Activated T-helper 17 cell treated with anti-CD3 and anti-CD28 coated beads, Interleukin-2, amount 50 U/mL, for 72 hours (primary cell): ENCODE results near the gene AAR2. TPM values are rescaled to one million over a fixed set of nuclear protein-coding genes. Genes with fewer than 3 reads are reported as not detected.

Experiments
- ATAC-seq: fragments of 150-1000 bp; cut with Tn5 transposase; replicated peaks from 2 replicates; pipeline ENCODE4 v1.10.0; 2021; ENCODE audit warnings: mild to moderate bottlenecking, moderate library complexity
- H3K27ac Mint-ChIP-seq: one replicate; pipeline ENCODE4 v1.8.0; 2022; ENCODE audit warnings: mixed read lengths
- H3K27me3 Mint-ChIP-seq: one replicate; pipeline ENCODE4 v1.8.0; 2022; ENCODE audit warnings: mixed read lengths
- H3K36me3 Mint-ChIP-seq: one replicate; pipeline ENCODE4 v1.8.0; 2022; ENCODE audit warnings: low read depth, mild to moderate bottlenecking, mixed read lengths
- H3K4me1 Mint-ChIP-seq: one replicate; pipeline ENCODE4 v1.8.0; 2022; ENCODE audit warnings: mixed read lengths
- H3K4me3 Mint-ChIP-seq: one replicate; pipeline ENCODE4 v1.8.0; 2022; ENCODE audit warnings: mild to moderate bottlenecking, mixed read lengths
- H3K9me3 Mint-ChIP-seq: one replicate; pipeline ENCODE4 v1.8.0; 2022; ENCODE audit warnings: mixed read lengths
- total RNA-seq, 2 donors: library from RNA; stranded (reverse); gene quantifications; one replicate each; pipeline ENCODE4 v1.2.3, GENCODE V29; 2022

The AAR2 gene
- total RNA-seq, 2 donors from 2014 or later = 15.3 to 20.6 TPM

DNA sequence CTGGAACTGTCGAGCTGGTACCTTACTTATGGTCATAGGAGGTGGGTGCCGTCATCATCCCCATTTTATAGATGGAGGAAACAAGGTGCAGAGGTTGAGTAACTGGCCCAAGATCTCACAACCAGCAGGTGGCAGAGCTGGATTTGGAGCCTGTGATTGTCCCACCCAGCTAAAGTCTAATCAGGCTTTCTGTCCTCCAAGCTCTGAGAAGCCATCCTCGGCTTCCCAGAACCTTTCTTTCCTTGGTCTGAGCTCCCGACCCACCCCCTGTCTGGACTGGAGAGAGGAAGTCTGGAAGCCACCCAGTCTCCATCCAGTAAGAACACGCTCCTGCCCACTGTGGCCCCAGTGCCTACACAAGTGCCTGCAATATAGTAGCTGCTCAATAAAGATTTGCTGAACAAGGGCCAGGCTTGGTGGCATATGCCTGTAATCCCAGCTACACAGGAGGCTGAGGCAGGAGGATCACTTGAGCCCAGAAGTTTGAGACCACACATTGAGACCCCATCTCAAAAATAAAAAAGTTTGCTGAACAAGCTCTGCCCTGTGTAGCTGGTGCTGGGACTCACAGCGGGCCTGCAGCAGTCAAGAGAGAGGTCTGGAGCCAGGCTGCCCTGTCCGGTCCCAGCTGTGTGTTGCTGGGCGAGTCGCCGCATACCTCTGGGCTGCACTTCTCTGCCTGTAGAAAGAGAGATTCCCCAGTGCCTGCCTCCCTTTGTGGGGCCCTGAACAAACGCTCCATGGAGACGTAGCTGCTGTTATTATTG, 37.3 kb downstream of the AAR2 start:
- Mint-ChIP-seq H3K36me3 (no peaks in the 10 kb centered on the region), H3K27ac (no peak overlapping the region), H3K4me1 (no peaks in the 10 kb centered on the region), H3K27me3 (peaks cover 21% of the 10 kb centered on the region), H3K4me3 (no peak overlapping the region), H3K9me3 (no peaks in the 10 kb centered on the region)
- no peak for ATAC-seq

- no peak for ATAC-seq
- Mint-ChIP-seq H3K36me3 (no peaks in the 10 kb centered on the region), H3K4me1 (no peaks in the 10 kb centered on the region), H3K27me3 (peaks cover 21% of the 10 kb centered on the region), H3K9me3 (no peaks in the 10 kb centered on the region), H3K27ac (no peak overlapping the region), H3K4me3 (no peak overlapping the region)
Observed at GRCh38 chr20:36274181-36274841, 38.0 kb downstream of the AAR2 start.

DNA sequence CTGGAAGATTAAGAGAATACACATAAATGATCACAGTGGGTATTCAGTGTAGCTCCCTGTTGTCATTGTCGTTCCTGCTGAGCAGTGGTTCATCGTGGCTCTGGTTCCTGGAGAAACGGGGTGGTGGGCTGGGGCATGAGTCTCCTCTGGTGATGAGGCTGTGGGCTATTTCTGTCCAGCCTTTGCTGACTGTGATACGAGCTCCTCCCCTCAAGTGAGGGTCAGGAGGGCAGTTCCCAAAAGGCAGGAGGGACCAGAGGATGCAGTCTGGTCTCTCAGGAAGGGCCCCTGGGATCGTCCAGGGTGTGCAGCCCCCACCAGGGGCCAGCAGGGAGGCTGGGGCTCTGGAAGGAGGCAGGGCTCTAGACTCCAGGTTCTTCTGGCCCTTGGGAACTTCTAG, 38.7 kb downstream of the AAR2 start:
- H3K4me1 Mint-ChIP-seq = no peaks in the 10 kb centered on the region
- H3K27ac Mint-ChIP-seq = no peak overlapping the region
- ATAC-seq = no peak
- H3K4me3 Mint-ChIP-seq = no peak overlapping the region
- H3K27me3 Mint-ChIP-seq = peaks cover 21% of the 10 kb centered on the region
- H3K9me3 Mint-ChIP-seq = no peaks in the 10 kb centered on the region
- no peaks in the 10 kb centered on the region for H3K36me3 Mint-ChIP-seq

GRCh38 chr20:36275441-36276189, 39.3 kb downstream of the AAR2 start:
- no peak for ATAC-seq
- peaks cover 25% of the 10 kb centered on the region for H3K27me3 Mint-ChIP-seq
- no peak overlapping the region for H3K4me3 Mint-ChIP-seq
- H3K27ac Mint-ChIP-seq = no peak overlapping the region
- H3K9me3 Mint-ChIP-seq = no peaks in the 10 kb centered on the region
- no peaks in the 10 kb centered on the region for H3K4me1 Mint-ChIP-seq
- H3K36me3 Mint-ChIP-seq = no peaks in the 10 kb centered on the region

DNA sequence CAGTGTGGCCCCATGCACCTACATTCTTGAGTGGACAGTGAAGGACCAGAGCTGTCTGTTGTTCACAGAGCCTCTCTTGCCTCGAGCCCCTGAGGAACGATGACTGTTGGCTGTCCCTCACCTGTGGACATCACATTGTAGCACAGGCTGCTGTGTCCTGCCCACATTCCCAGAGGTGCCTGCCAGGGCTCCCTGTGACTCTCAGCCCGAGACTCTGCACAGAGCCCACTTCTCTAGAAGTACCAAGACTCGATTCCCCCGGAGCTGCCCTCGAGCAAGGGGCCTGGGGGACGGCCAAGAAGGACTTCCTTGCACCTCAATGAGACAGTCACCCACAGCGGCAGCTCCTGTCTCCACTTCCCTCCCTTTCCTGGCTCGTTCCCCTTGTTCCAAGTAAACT, 41.3 kb downstream of the AAR2 start:
- H3K4me1 Mint-ChIP-seq = no peaks in the 10 kb centered on the region
- no peaks in the 10 kb centered on the region for H3K9me3 Mint-ChIP-seq
- H3K36me3 Mint-ChIP-seq = no peaks in the 10 kb centered on the region
- peaks cover 33% of the 10 kb centered on the region for H3K27me3 Mint-ChIP-seq
- H3K4me3 Mint-ChIP-seq = no peak overlapping the region
- H3K27ac Mint-ChIP-seq = no peak overlapping the region
- ATAC-seq = no peak

DNA sequence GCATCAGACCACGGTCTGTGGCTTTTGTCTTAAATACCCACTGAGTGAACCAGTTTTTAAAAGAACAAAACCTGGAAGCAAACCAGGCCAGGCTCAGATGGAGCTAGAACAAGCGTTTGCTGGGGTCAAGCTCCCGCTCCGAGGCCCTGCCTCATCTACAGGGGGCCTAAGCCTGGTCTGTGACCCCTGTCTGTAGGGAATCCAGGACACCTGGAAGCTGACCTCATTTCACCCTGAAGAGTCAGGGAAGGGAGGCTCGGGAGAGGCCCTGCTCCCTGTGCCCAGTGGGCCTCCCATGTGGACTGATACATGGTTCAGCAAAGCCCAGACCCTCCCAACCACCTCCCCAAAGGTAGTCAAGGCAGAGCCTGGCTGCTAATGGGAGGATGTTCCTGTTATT, 43.1 kb downstream of the AAR2 start:
- Mint-ChIP-seq H3K4me1 (no peaks in the 10 kb centered on the region), H3K4me3 (no peak overlapping the region), H3K27me3 (peaks cover 27% of the 10 kb centered on the region), H3K9me3 (no peaks in the 10 kb centered on the region), H3K27ac (no peak overlapping the region), H3K36me3 (no peaks in the 10 kb centered on the region)
- ATAC-seq = no peak

DNA sequence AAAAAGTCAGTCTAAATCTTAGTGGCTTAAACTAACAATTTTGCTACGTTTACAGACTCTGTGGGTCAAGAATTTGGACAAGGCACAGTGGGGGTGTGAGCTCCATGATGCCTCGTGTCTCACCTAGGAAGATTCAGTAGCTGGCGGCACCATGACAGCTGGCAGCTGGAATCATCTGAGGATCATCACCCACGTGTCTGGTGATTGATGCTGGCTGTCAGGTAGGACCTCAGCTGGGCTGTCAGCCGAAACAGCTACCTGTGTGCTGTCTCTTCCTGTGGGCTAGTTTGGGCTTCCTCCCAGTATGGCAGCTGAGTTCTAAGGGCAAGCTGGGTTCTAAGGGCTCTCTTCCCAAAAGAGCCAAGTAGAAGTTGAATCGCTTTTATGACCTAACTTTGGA, 43.5 kb downstream of the AAR2 start:
- no peak overlapping the region for H3K4me3 Mint-ChIP-seq
- no peaks in the 10 kb centered on the region for H3K36me3 Mint-ChIP-seq
- no peak for ATAC-seq
- peaks cover 23% of the 10 kb centered on the region for H3K27me3 Mint-ChIP-seq
- H3K27ac Mint-ChIP-seq = no peak overlapping the region
- H3K4me1 Mint-ChIP-seq = no peaks in the 10 kb centered on the region
- no peaks in the 10 kb centered on the region for H3K9me3 Mint-ChIP-seq

DNA sequence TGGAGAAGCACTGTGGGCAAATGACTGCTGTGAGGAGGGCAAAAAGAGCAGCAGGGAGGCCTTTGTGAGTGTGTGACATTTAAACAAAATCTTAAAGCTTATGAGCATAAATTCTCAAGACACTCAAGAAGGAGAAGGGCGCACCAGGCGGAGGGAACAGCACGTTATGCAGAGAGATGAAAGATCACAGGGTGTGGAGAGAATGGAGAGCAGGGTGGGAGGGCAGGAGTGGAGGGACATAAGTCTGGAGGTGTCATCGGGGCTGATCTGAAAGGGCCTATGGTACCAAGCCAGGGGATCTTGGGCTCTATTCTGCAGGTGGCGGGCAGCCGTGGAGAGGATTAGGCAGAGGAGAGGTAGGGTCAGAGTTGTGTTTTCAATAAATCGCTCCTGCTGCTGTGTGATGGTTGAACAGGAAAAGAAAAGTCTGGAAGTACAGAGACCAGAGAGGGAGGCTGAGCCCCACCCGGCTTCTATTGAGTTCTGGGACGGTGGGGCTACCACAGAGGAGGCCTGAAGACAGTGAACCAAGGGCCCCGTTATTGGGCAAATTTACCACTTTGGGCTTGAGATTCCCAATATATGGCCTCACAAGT, 45.6 kb downstream of the AAR2 start:
- Mint-ChIP-seq H3K4me3 (no peak overlapping the region), H3K4me1 (no peaks in the 10 kb centered on the region), H3K27ac (no peak overlapping the region), H3K9me3 (no peaks in the 10 kb centered on the region), H3K36me3 (no peaks in the 10 kb centered on the region), H3K27me3 (peaks cover 23% of the 10 kb centered on the region)
- no peak for ATAC-seq

DNA sequence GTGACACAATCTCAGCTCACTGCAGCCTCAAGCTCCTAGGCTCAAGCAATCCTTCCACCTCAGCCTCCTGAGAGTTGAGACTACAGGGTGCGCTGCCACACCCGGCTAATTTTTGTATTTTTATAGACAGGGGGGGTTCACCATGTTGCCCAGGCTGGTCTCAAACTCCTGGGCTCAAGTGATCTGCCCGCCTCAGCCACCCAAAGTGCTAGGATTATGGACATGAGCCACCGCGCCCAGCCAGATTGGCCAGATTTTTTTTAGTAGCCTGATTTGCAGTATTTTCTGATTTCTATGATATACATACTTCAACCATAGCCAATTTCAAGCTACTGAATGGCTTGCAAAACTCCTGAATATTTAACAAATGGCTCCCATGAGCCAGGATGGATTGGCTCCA, 48.5 kb downstream of the AAR2 start:
- no peaks in the 10 kb centered on the region for H3K4me1 Mint-ChIP-seq
- no peaks in the 10 kb centered on the region for H3K36me3 Mint-ChIP-seq
- no peak overlapping the region for H3K4me3 Mint-ChIP-seq
- H3K27me3 Mint-ChIP-seq = peaks cover 30% of the 10 kb centered on the region
- no peak overlapping the region for H3K27ac Mint-ChIP-seq
- ATAC-seq = no peak
- no peaks in the 10 kb centered on the region for H3K9me3 Mint-ChIP-seq

DNA sequence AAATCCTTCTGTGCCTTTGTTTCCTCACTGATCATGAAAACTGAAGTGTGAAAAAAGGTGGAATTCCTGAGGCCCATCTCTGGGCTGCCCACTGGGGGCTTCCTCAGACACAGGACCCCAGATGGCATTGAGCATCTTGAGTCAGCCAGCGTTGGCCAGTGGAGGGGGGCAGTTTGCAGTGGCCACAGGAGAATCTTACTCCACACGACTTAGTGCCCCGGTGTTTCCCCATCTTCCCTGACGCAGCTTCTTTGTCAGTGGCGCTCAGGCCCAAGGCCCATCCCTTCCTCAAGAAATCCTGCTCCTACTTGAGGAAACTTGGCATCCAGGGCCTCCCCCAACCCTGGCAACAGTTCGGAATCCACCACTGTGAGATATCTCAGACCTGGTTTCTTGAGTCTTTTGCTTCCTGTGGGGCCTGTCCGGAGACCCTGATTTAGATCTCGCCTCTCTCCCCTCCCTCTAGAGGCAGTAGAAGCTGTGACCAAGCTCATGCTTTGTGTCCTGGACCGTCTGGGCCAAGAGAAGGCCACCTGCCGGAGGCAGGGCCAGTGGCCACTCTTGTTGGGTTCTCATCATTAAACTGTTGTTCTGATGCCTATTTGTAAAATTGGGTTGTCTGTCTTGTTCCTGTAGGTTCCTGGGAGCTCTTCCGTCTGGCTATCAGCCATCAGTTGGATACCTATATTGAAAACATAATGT, 49.6 kb downstream of the AAR2 start:
- H3K4me1 Mint-ChIP-seq = no peaks in the 10 kb centered on the region
- no peaks in the 10 kb centered on the region for H3K36me3 Mint-ChIP-seq
- no peaks in the 10 kb centered on the region for H3K9me3 Mint-ChIP-seq
- no peak overlapping the region for H3K27ac Mint-ChIP-seq
- no peak for ATAC-seq
- H3K27me3 Mint-ChIP-seq = peaks cover 24% of the 10 kb centered on the region
- H3K4me3 Mint-ChIP-seq = no peak overlapping the region

- Mint-ChIP-seq H3K9me3 (no peaks in the 10 kb centered on the region), H3K27ac (no peak overlapping the region), H3K36me3 (no peaks in the 10 kb centered on the region), H3K4me3 (no peak overlapping the region), H3K27me3 (peaks cover 50% of the 10 kb centered on the region), H3K4me1 (no peaks in the 10 kb centered on the region)
- no peak for ATAC-seq
Observed at GRCh38 chr20:36297656-36298055, 61.4 kb downstream of the AAR2 start.

- Mint-ChIP-seq H3K9me3 (no peaks in the 10 kb centered on the region), H3K4me3 (no peak overlapping the region), H3K27ac (no peak overlapping the region), H3K4me1 (no peaks in the 10 kb centered on the region), H3K27me3 (peaks cover 50% of the 10 kb centered on the region), H3K36me3 (no peaks in the 10 kb centered on the region)
- no peak for ATAC-seq
Observed at GRCh38 chr20:36298061-36298460, 61.8 kb downstream of the AAR2 start.

GRCh38 chr20:36298795-36299339, 62.6 kb downstream of the AAR2 start:
- H3K9me3 Mint-ChIP-seq = no peaks in the 10 kb centered on the region
- H3K4me3 Mint-ChIP-seq = no peak overlapping the region
- no peaks in the 10 kb centered on the region for H3K4me1 Mint-ChIP-seq
- peaks cover 57% of the 10 kb centered on the region for H3K27me3 Mint-ChIP-seq
- H3K36me3 Mint-ChIP-seq = no peaks in the 10 kb centered on the region
- H3K27ac Mint-ChIP-seq = no peak overlapping the region
- ATAC-seq = no peak

DNA sequence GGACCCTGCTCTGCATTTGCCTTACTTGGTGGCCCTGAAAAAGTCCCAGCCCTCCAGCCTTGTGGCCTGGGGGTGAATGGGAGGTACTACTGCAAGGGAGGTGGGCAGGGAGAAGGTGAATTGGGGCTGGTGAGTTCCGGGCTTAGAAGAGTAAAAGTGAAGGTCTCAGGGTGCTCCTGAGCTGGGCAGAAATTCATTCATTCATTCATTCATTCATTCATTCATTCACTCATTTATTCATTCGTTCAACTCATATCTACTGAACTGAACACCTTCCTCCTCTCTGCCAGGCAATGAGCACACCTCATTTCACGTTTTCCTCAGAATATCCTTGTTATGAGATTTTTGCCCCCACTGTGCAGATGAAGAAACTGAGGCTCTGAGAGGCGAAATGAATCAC, 63.2 kb downstream of the AAR2 start:
- no peaks in the 10 kb centered on the region for H3K4me1 Mint-ChIP-seq
- no peaks in the 10 kb centered on the region for H3K9me3 Mint-ChIP-seq
- H3K4me3 Mint-ChIP-seq = no peak overlapping the region
- H3K27ac Mint-ChIP-seq = no peak overlapping the region
- H3K27me3 Mint-ChIP-seq = peaks cover 63% of the 10 kb centered on the region
- ATAC-seq = no peak
- no peaks in the 10 kb centered on the region for H3K36me3 Mint-ChIP-seq
